NCI-H1092 treated with DMSO at 0.1 percent for 48 hours (cell line): ENCODE results near the gene MED8.
"Not testable (repeated sequence)": the region's sequence is repeated elsewhere in the genome, so short reads cannot be mapped to it uniquely, and the experiment has no call there.

Experiments
- DNase-seq: peaks from one replicate; lab custom pipeline; 2025; lab: John Stamatoyannopoulos, UW

Gene MED8

DNA sequence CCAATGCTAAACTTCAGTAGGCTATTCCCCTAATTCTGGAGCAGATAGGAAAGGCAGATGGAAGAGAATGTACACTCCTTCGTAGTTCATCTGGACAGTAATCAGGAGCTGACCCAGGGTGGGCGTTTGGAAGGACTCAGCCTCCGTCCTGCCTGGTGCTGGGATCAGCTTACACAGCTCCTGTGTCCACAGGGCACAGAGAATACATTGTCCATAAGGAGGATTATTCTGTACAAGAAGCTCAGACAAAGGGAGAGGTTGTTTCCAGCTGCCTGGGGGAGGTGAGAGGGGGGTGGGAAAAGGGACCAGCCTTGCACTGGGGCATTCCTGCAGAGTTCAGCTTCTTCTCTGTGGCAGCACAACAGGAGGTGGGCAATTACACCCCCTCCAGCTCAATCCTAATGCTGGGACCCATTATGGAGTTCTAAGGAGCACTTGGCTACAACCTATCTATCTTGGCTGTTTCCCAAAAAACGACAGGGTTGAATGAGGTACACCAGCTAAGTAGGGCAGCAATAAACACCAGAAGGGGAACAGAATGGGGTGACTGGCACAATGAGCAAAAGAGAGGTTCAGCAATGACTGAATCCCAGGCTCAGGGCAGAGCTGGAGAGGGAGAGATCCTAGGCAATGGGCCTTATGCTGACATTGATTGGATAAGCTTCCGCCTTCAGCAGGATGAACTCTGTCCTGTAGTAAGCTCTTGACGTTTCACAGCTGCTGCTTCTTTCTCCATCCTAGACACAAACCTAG, 7.4 kb downstream of the MED8 start:
- peak; percentile 31 for DNase-seq

DNA sequence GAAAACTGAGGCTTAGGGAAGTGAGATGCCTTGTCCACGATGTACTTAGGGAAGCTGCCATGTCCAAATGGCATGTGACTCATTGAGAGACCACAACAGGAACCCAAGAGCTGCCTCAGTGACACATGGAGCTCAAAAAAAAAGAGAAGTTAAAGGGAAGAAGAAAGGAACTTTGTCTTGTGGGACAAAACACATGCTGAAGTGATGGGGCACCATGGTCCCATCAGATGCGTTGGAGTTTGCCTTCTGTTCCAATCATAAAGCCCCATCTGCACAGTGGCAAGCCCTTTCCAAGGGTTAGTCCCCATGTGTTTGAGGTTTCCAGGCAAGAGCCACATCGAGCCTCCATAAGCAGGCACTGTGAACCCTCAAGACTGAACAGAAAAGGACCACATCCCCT, 8.0 kb downstream of the MED8 start:
- no peak for DNase-seq

GRCh38 chr1:43379476-43379875, 10.1 kb downstream of the MED8 start:
- no peak for DNase-seq

DNA sequence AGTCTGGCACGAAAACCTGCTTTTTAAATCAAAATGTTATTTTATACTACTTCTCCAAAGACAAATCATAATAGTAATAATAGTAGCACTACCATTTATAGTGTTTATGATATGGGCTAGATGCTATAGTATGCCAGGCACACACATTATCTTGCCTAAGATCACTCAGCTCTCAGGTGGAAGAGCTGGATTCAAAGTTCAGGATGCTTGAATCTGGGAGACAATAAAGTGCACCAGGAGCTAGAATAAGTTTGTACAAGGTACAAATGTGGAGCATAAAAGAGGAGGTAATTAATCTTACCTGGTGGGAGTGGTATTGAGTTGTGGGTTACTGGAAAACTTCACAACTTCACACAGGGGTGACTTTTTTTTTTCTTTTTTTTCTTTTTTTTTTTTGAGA, 11.8 kb downstream of the MED8 start:
- no peak for DNase-seq

- no peak for DNase-seq
Observed at GRCh38 chr1:43376723-43377235, 12.8 kb downstream of the MED8 start.

- DNase-seq: no peak
Observed at GRCh38 chr1:43373066-43373940, 16.3 kb downstream of the MED8 start.

DNA sequence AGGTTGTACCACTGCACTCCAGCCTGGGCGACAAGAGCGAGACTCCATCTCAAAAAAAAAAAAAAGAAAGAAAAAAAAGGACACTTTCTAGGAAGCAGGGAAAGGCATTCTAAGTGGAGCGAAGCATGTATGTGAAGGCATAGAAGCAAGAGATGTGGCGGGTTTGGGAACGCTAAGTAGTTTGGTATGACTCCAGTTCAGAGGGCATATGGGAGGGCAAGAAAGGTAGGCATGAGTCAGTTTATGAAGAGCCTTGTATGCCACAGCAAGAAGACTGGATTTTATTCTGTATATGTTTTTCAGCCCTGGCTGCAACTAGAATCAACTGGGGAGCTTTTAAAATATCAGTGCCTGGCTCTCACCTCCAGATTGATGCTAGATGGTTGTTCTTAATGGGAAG, 17.4 kb downstream of the MED8 start:
- DNase-seq: no peak

GRCh38 chr1:43370564-43370963, 19.0 kb downstream of the MED8 start:
- DNase-seq: no peak

GRCh38 chr1:43369779-43370178, 19.8 kb downstream of the MED8 start:
- DNase-seq: not testable (repeated sequence)

DNA sequence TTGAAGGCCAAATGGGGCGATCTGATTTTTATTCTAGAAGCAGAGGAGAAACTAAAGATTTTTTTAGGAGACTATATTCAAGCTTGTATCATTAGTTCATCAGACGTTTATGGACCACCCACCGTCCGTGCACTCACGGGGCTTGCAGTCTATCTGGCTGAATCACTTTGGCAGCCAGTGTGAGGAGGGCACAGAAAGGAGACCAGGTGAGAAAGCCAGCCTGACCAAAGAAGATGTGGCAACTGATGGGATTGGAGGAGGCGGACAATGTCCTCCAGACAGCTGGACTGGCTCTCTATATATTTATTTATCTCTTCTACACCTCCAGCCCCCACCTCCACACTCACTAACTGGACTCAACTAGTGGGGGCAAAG, 21.0 kb downstream of the MED8 start:
- DNase-seq: no peak

DNA sequence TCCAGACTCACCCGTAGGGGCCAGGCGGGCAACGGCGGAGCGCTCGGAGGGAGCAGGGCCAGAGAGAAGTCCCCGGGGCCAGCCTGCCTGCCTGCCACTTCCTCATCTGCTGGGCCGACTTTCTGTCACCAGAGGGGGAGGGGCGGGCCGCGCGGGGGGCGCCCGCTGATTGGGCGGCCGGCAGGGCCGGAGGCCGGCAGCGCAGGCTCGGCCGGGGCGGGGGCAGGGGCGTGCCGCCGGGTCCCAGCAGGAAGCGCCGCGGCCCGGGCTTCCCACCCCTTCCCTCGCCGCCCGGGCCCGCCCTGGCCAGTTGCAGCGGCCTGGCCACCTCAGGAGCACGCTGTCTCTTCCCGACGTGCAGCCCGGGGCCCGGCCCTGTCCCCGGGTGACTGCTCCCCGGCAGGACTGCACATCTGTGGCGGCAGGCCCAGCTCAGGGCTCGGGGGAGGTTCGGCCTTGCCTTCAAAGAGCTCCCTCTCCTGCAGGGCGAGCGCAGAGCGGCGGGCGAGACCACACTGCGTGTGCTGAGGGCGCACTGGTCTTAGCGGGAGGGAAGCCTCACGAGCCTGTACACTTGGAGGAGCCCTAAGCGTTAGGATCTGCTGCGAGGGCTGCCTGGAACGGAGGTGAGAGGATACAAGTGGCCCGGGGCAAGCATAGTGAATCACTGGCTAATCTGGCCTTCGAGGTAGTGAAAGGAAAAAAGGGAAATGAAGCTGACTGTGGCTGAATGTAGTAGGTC, 21.5 kb downstream of the MED8 start, which contains the start of gene ELOVL1:
ELOVL1 (minus strand) TSS at position 108 of the 742 bp plus-strand sequence. CDS start 2,402 bp downstream, outside the sequence.
- peak; percentile 85 for DNase-seq

DNA sequence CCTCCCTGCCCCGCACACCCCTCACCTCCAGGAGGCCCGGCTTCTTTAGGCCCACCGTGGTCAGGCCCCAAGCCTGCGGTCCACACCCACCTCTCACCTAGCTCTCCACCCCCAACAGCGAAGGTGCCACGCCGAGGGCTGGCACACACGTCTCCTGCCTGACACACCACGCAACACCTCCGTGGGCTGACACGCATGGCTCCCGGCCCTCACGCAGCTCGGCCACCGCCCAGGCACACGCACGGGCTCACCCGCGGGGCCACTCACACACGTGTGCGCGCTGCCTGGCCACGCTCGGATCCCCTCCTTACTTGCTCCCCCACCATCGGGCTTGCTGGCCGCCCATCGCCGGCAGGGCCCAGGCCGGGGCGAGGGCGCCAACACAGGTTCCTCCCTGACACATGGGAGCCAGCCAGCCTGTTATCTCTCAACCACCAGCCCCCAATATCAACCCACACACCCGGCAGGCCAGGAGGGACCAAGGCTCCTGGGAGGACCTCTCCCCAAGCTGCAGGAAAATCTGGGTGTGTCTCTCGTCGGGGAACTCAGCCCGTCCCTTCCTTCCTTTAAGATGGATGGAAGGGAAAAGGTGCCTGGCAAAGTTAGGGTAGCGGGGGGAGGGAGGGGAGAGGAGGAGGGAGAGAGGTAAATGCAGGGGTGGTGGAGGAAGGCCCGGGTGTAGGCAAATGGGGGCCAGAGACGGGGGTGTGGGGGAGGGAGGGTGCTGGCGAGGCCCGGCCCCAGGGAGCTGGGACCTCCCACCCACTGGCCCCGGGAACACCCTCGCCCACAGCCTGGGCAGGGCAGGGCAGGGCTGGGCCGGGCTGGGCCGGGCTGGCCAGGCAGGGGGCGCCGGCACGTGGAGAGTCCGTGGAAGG, 22.3 kb downstream of the MED8 start:
- no peak for DNase-seq

- DNase-seq: no peak
Observed at GRCh38 chr1:43366601-43367025, 23.0 kb downstream of the MED8 start.

DNA sequence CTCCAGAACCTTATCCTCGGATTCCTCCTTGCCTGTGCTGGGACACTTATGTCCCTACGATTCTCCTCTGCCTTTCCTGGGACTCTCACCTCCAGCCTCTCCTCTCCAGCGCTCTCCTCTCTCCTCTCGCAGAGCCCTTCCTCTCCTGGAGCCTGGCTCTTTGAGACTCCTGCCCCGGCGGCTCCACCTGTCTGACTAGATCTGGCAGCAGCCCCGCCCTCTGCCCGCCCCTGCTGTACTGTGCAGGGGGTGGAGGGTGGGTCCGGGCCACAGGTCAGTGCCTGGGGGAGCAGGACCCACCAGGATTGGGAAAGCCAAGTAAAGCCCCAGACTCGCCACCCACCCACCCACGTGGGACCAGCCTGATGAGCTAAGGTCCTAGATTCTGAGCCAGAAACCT, 23.4 kb downstream of the MED8 start:
- no peak for DNase-seq

- no peak for DNase-seq
Observed at GRCh38 chr1:43365678-43366077, 23.9 kb downstream of the MED8 start.

DNA sequence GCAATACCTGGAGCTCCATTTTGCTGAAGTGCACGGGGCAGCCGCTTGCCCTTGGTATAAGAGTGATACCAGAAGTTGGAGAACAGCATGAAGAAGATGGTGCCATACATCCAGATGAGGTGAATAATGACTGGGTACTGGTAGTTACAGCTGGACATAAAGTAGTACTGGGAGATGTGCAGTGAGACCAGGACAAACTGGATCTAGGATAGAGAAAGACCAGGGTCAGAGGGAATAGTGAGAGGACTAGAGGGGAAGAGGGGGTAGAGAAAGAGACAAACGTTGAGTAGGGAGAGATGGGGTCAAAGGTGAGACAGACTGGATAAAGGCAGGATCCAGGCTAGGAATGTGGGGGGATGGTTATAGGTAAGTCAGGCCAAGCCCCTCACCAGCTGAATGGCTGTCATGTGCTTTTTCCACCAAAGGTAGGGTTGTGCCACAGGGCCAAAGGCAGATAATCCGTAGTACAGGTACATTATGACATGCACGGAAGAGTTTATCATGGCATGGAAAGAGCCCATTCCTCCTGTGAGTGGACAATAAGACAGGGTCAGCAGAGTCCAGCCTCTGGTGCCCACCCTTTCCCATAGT, 25.6 kb downstream of the MED8 start:
- no peak for DNase-seq

- DNase-seq: no peak
Observed at GRCh38 chr1:43363283-43363934, 26.2 kb downstream of the MED8 start.

GRCh38 chr1:43360616-43361015, 29.0 kb downstream of the MED8 start:
- no peak for DNase-seq

GRCh38 chr1:43359696-43360095, 29.9 kb downstream of the MED8 start:
- DNase-seq: no peak
